ES-I3 (cell line): ENCODE results near the gene PIAS2.
"Not testable (repeated sequence)": the region's sequence is repeated elsewhere in the genome, so short reads cannot be mapped to it uniquely, and the experiment has no call there.

Experiments
- H3K36me3 ChIP-seq: 2 replicates; pipeline ENCODE4 v1.6.1; 2013; ENCODE audit warnings: mild to moderate bottlenecking, low read length, control low read depth, moderate library complexity; ENCODE audit not compliant: insufficient read depth
- H3K4me1 ChIP-seq: 2 replicates; pipeline ENCODE4 v1.6.1; 2013; ENCODE audit warnings: mild to moderate bottlenecking, control low read depth, low read length; ENCODE audit not compliant: insufficient read depth
- H3K9ac ChIP-seq: 2 replicates; pipeline ENCODE4 v1.6.1; 2013; ENCODE audit warnings: low read depth, mild to moderate bottlenecking, low read length, moderate library complexity
- H3K9me3 ChIP-seq: 2 replicates; pipeline ENCODE4 v1.6.1; 2013; ENCODE audit warnings: mild to moderate bottlenecking, low read length, moderate library complexity; ENCODE audit not compliant: control insufficient read depth, insufficient read depth

PIAS2 gene

DNA sequence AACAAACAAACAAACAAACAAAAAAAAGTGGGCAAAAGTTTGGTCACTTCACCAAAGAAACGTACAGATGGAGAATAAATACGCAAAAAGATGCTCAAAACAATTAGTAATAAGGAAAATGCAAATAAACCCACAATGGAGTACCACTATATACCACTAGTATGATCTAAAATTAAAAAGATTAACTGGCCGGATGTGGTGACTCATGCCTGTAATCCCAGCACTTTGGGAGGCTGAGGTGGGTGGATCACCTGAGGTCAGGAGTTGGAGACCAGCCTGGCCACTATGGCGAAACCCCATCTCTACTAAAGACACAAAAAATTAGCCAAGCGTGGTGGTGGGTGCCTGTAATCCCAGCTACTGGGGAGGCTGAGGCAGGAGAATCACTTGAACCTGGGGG is 84.9 kb downstream of the PIAS2 start:
- H3K36me3 ChIP-seq, H3K4me1 ChIP-seq, H3K9ac ChIP-seq, H3K9me3 ChIP-seq: not testable (repeated sequence)

DNA sequence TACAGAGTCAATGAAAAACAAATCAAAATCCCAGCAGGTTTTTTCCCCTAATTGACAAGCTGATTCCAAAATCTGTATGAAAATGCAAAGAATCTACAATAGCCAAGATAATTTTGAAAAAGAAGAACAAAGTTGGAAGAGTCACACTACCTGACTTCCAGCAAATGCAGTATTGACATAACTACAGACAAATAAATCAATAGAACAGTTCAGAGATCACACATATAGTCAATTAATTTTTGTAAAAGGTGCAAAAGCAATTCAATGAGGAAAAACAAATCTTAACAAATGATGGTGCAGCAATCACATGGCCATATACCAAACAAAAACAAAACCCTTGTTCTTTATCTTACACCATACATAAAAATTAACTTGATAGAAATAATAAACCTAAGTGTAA is 85.9 kb downstream of the PIAS2 start:
- no peak overlapping the region for H3K9ac ChIP-seq
- H3K9me3 ChIP-seq, result no peaks in the 10 kb centered on the region
- H3K4me1 ChIP-seq, result no peaks in the 10 kb centered on the region
- H3K36me3 ChIP-seq, result peaks cover 3% of the 10 kb centered on the region; the same call in 1 of the 2 replicates

DNA sequence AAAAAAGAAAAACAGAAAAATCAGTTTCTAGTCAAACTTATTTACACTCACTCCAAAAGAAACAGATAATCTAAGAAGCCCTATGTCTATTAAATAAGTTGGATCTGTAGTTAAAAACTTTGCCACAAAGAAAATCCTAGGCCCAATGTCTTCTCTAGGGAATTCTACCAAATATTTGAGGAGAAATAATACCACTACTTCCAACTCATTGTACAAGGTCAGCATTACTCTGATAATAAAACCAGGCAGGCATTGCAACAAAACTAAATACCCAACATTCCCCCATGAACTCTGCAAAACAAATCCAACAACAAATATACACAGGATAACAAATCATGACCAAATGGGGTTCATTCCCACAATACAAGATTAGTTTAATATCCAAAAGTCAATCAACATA is 86.7 kb downstream of the PIAS2 start:
- Histone ChIP-seq H3K36me3 (peaks cover 3% of the 10 kb centered on the region; the same call in 1 of the 2 replicates), H3K9ac (no peak overlapping the region), H3K4me1 (no peaks in the 10 kb centered on the region), H3K9me3 (no peaks in the 10 kb centered on the region)

DNA sequence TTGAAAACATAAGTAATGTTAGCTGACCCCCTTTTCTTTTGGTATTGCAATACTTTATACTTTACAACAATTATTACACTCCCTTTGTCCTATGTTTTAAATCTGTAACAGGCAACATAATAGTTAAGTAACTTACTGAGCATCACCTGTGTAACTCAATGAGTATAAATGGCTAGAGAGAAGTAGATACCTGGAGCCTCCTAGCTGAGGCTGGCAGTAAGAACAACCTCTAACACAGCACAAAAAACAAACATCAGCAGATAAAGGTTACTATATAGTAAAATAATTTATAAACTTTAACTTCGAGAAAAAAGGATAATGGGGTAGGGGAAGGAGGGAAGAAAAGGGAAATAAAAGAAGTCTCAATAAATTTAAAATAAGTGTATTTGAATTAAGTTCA is 87.4 kb downstream of the PIAS2 start:
- Histone ChIP-seq H3K9ac (no peak overlapping the region), H3K9me3 (no peaks in the 10 kb centered on the region), H3K4me1 (no peaks in the 10 kb centered on the region), H3K36me3 (peaks cover 3% of the 10 kb centered on the region; the same call in 1 of the 2 replicates)

DNA sequence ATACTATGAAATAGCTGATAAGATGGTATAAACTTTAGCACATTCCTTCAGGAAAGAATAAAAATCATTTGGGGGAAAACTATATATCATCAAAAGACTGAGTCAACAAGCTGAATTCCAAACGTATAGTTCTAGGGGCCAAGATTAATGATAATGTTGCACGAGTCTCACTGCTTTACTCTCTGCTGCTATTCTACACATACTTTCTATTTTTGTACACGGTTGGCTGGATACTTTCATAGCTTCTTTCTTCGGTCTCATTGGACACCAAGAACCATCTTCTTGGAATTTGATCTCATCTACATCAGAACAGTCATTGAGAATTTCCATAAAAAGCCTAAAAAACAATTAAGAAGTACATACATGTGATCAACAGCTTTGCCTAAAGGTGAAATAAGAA is 87.8 kb downstream of the PIAS2 start:
- Histone ChIP-seq H3K4me1 (no peaks in the 10 kb centered on the region), H3K9ac (no peak overlapping the region), H3K9me3 (no peaks in the 10 kb centered on the region), H3K36me3 (peaks cover 3% of the 10 kb centered on the region; the same call in 1 of the 2 replicates)

DNA sequence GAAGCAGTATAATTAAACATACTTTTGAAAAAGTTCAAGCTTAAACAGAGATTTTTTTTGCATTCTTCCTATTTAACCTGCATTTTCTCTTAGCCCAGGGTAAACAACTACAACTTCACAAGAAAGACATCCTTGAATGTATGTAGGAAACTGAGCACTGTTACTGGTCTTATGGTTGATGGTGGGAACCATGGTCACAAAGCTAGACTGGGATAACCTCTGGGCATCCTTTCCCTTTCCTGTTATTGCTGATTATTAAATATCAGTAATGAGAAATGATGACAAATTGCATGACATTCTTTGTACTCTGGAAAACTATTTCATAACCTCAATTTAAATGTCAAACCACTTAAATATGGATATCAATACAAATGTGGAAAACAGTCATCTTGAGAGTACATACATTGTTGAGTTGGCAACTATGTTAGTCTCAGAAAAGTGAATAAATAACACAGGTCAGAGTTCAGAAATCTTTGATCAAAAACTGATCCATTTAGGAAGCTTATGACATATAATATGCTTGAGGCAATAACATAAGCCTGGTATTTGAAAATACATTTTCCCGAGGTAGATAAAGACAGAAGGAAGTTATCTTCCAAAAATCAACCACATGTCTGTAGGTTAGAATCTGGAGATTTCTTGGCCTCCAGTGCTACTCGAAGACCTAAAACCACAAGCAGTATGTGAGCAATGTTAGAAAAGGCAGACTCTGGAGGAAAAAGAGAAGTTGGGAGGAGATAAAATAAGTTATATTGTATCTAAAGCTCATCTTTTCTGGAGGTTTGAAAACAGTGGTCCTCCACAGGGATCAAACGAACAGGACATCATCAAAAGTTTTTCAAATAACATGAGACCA is 95.2 kb downstream of the PIAS2 start:
- Histone ChIP-seq H3K9me3 (no peaks in the 10 kb centered on the region), H3K9ac (no peak overlapping the region), H3K4me1 (no peaks in the 10 kb centered on the region), H3K36me3 (no peaks in the 10 kb centered on the region)

DNA sequence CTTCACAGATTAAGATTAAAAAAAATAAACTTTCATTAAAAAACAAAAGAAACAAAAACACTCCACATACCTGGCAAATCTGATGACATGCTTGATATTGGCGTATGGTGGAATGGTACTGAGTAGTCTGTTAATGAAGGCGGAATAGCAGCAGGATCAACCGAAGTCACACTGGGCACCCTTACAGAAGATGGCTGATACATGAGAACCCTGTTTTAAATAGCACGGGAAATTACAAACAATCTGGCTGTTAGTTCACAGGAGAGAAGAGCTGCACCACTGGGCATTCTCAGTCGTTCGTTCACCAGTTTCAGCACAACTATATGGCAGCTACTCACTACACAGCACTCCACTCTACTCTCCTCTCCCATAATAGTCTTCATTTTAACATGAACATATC is 96.4 kb downstream of the PIAS2 start:
- Histone ChIP-seq H3K4me1 (no peaks in the 10 kb centered on the region), H3K9ac (no peak overlapping the region), H3K36me3 (no peaks in the 10 kb centered on the region), H3K9me3 (no peaks in the 10 kb centered on the region)

DNA sequence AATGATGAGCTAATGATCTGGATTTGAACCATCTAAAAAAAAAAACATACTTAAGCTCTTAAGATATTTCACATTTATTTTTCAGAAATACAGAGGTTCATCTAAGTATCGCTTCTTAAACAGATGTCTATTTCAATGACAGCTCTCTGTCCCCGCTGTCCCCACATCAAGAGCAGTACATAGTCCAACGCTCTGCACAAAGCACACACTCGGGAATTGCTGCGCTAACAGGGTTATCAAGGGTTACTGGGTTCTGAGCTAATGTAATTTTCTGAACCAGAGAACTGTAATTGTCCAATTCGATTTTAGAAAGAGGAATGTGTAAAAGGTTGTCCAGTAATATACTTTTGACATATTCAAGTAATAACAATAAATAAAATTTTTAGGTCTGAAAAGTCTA is 101.6 kb downstream of the PIAS2 start:
- Histone ChIP-seq H3K36me3 (no peaks in the 10 kb centered on the region), H3K9ac (no peak overlapping the region), H3K4me1 (no peaks in the 10 kb centered on the region; the same call in 1 of the 2 replicates), H3K9me3 (no peaks in the 10 kb centered on the region)

DNA sequence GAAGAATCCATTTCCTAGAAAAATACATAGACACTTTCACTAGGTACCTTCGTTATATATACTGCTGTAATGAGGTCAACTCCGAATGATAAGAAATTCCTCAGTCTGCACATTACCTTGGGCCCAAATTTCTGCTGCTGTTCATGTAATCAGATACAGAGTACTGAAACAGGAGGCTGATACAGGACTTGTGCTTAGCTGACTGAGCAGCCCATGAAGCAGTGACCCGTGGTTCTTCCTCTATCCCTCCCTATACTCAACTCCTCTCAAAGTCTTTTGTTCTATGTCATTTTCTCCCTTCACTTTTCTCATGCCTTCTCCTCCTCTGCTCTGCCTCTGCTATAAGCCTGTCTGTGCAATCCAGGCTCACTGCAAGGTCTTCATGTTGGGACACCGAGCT is 102.9 kb downstream of the PIAS2 start:
- no peaks in the 10 kb centered on the region for H3K9me3 ChIP-seq
- H3K9ac ChIP-seq, result no peak overlapping the region
- H3K36me3 ChIP-seq, result no peaks in the 10 kb centered on the region
- H3K4me1 ChIP-seq, result no peaks in the 10 kb centered on the region; the same call in 1 of the 2 replicates

DNA sequence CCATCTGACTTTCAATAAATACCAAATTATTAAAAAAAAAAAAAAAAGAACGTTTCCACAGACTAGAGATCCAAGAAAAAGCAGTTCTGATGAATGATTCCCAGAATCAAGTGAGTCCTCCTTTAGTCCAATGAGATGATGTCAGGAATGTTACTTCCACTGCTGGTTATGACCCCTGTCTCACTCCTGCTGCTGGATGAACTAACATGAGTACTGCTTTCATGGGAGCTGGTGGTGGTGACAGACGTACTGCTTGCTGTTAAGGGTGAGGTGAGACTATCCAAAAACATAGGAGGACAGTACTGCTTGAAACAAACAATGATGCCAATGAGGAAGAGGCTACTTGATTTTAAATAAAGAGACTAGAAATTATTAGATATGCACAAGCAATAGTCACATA is 105.0 kb downstream of the PIAS2 start:
- no peaks in the 10 kb centered on the region for H3K9me3 ChIP-seq
- no peaks in the 10 kb centered on the region for H3K36me3 ChIP-seq
- no peak overlapping the region for H3K9ac ChIP-seq
- H3K4me1 ChIP-seq, result no peaks in the 10 kb centered on the region; the same call in 1 of the 2 replicates

DNA sequence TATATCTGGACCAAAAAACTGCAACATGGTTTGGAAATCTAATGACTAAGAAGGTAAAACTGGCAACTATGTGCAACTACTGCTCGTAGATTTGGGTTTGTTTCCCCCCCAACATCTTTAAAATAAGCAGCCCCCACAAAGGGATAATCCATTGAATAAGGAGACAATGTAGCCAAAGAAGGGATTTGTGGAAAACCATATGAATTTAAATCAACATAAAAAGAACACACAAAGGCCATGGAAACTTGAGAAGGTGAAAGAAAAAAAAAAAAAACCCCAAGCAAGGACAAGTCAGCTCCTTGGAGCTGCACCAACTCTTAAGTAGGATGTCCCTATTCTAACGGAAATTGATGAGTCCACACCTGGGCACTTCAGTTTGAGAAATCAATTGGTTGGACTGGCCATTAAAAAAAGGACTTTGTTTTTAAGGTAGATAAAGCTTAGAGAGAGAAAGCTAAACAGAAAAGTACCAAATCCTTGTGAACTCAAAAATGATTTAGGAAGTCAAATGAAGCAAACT is 106.8 kb downstream of the PIAS2 start:
- Histone ChIP-seq H3K4me1 (no peaks in the 10 kb centered on the region; the same call in 1 of the 2 replicates), H3K9ac (no peak overlapping the region), H3K36me3 (no peaks in the 10 kb centered on the region), H3K9me3 (no peaks in the 10 kb centered on the region)

DNA sequence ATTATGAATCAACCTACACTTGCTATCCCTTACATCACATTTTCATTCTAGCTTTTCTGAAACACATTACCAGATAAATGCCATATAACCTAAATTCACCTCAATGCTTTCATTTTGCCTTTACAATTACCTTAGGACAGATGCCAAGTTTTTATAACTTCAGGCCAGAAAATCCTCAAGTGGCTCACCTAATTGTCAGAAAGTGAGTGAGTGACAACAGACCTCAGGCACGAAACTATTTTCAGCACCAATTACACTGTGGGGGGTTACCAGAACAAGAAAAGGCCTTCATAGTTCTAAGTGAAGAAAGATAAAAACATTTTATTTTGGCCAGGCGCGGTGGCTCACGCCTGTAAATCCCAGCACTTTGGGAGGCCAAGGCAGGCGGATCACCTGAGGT is 108.2 kb downstream of the PIAS2 start:
- no peaks in the 10 kb centered on the region; the same call in 1 of the 2 replicates for H3K4me1 ChIP-seq
- H3K36me3 ChIP-seq, result no peaks in the 10 kb centered on the region
- H3K9ac ChIP-seq, result no peak overlapping the region
- no peaks in the 10 kb centered on the region for H3K9me3 ChIP-seq

DNA sequence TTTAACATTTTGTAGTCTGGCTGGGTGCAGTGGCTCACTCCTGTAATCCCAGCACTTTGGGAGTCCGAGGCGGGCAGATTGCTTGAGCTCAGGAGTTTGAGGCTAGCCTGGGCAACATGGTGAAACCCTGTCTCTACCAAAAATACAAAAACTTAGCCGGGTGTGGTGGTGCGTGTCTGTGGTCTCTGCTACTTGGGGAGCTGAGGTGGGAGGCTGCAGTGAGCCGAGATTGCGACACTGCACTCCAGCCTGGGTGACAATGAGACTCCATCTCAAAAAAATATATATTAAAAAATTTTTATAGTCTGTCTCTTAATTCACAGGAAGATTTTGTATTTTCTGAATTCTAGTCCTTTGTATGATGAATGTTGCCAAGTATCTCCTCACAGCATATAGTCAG is 121.4 kb downstream of the PIAS2 start:
- H3K4me1 ChIP-seq, H3K36me3 ChIP-seq, H3K9ac ChIP-seq, H3K9me3 ChIP-seq: not testable (repeated sequence)

DNA sequence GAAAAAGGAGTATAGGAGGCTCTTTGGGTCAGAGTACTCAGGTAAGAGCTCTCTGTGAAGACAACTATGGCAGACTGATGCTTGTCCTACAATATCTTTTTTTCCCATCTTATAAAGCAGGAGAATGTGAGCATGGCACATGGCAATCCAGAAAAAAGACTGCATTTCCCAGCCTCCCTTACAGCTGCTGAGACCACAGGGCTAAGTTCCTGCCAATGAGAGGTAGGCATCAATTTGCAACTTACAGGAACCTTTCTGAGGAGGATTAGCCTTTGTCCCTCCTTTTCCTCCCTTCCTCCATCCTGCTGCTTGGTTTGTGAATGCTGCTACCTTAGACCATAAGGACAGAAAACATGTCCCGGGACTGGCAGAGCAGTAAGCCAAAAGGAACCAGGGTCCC is 122.7 kb downstream of the PIAS2 start:
- Histone ChIP-seq H3K4me1 (0 out of 2 replicates have a peak, but pooled peaks cover 6% of the 10 kb centered on the region), H3K9me3 (peaks cover 3% of the 10 kb centered on the region; the same call in 1 of the 2 replicates), H3K36me3 (no peaks in the 10 kb centered on the region), H3K9ac (no peak overlapping the region)

DNA sequence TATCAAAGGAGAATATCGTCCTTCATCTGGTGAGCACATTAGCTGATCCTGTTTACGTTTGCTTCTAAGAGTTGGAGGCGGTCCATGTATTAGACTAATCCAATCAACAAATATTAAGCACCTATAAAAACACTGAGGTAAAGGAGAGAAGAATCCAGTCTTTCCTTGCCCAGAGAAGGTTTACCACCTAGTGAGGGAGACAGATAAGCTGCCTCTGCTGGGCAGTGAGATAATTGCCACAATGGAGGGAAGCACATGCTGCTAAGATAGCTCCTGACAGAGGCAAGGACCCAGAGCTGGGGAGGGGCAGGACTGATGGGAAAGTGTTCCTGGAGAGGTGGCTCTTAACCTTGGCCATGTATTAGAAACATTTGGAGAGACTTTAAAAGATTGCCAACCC is 123.7 kb downstream of the PIAS2 start:
- H3K4me1 ChIP-seq, result 0 out of 2 replicates have a peak, but pooled peaks cover 6% of the 10 kb centered on the region
- H3K9ac ChIP-seq, result no peak overlapping the region
- H3K9me3 ChIP-seq, result peaks cover 3% of the 10 kb centered on the region; the same call in 1 of the 2 replicates
- no peaks in the 10 kb centered on the region for H3K36me3 ChIP-seq
